Endothelial cell of umbilical vein (primary cell): ENCODE results near the gene CIPC. TPM values are rescaled to one million over a fixed set of nuclear protein-coding genes. Genes with fewer than 3 reads are reported as not detected.

Experiments used
- BruUV-seq: library from RNA; stranded (reverse); fragments of 400-500 nt; replicated peaks from 2 replicates; lab custom pipeline; 2021; lab: Mats Ljungman, UMichigan
- CTCF ChIA-PET: fragments of 300-600, 350-600 bp; sonication (Branson Sonifier 250); formaldehyde crosslinking; loops from one replicate; lab custom pipeline; 2021; ENCODE audit warnings: antibody characterized with exemption, inconsistent platforms; lab: Charles Lee
- POLR2A ChIA-PET: fragments of 300-600, 350-600 bp; sonication (Branson Sonifier 250); formaldehyde crosslinking; loops from one replicate; lab custom pipeline; 2021; ENCODE audit warnings: antibody characterized with exemption, inconsistent platforms; lab: Charles Lee
- DNase-seq: peaks from one replicate; pipeline ENCODE4 v3.0.0-alpha.2; 2011; ENCODE audit warnings: low read depth, low spot score
- FAIRE-seq: peaks from 2 replicates; lab custom pipeline; 2011; peaks lifted over from hg19 to GRCh38; lab: Jason Lieb, UNC
- H2AFZ ChIP-seq: 2 replicates; pipeline ENCODE4 v1.6.0; 2012; ENCODE audit warnings: low read depth, low read length, control low read depth, inconsistent platforms
- H3K27ac ChIP-seq: 2 replicates; pipeline ENCODE4 v1.5.1; 2011; ENCODE audit warnings: low read depth, mild to moderate bottlenecking, control low read depth, low read length, moderate library complexity; ENCODE audit not compliant: insufficient read depth
- H3K27me3 ChIP-seq, 2 experiments: 2 replicates each; pipeline versions ENCODE4 v1.6.0 to v1.6.1; 2011; ENCODE audit warnings: low read length in 2 of 2, mixed read lengths in 1 of 2; ENCODE audit not compliant: control insufficient read depth in 2 of 2, insufficient read depth in 2 of 2
- H3K36me3 ChIP-seq, 2 experiments: 2 replicates in 1 of 2; 3 replicates in 1 of 2; pipeline ENCODE4 v1.5.1; 2011; ENCODE audit warnings: low read length in 2 of 2, mild to moderate bottlenecking in 1 of 2, moderate library complexity in 1 of 2; ENCODE audit not compliant: control insufficient read depth in 2 of 2, insufficient read depth in 2 of 2; ENCODE audit errors: extremely low read depth in 1 of 2
- H3K4me1 ChIP-seq: 3 replicates; pipeline ENCODE4 v1.5.1; 2011; ENCODE audit warnings: mild to moderate bottlenecking, low read length; ENCODE audit not compliant: control insufficient read depth, insufficient read depth; ENCODE audit errors: extremely low read depth
- H3K4me2 ChIP-seq: 2 replicates; pipeline ENCODE4 v1.6.1; 2011; ENCODE audit warnings: low read length, control low read depth, mixed read lengths; ENCODE audit not compliant: insufficient read depth
- H3K4me3 ChIP-seq, 3 experiments: fragments of 200-600 bp in 1 of 3; sonication (generic), shearing (Covaris generic) in 1 of 3; replicated peaks in 1 of 3; 2 replicates each; pipeline ENCODE4 v1.5.1; 2011 to 2016; ENCODE audit warnings: control low read depth in 3 of 3, low read length in 3 of 3, mild to moderate bottlenecking in 2 of 3, inconsistent platforms in 1 of 3, low read depth in 1 of 3, moderate library complexity in 1 of 3; ENCODE audit not compliant: insufficient read depth in 1 of 3
- H3K79me2 ChIP-seq: 2 replicates; pipeline ENCODE4 v1.6.0; 2012; ENCODE audit warnings: low read length, inconsistent platforms; ENCODE audit not compliant: control insufficient read depth, insufficient read depth
- H3K9ac ChIP-seq: replicated peaks from 2 replicates; pipeline ENCODE3; 2011; ENCODE audit warnings: low read length, control low read depth; ENCODE audit not compliant: insufficient read depth; ENCODE audit errors: extremely low read depth
- H3K9me1 ChIP-seq: replicated peaks from 3 replicates; pipeline ENCODE4 v1.6.0; 2011; ENCODE audit warnings: mild to moderate bottlenecking, low read length; ENCODE audit not compliant: control insufficient read depth, insufficient read depth; ENCODE audit errors: extremely low read depth
- H3K9me3 ChIP-seq: replicated peaks from 2 replicates; pipeline ENCODE4 v1.5.1; 2012; ENCODE audit warnings: low read length, inconsistent platforms; ENCODE audit not compliant: control insufficient read depth, insufficient read depth
- H4K20me1 ChIP-seq: replicated peaks from 2 replicates; pipeline ENCODE3; 2011; ENCODE audit warnings: mild to moderate bottlenecking, low read length; ENCODE audit not compliant: control insufficient read depth, insufficient read depth; ENCODE audit errors: extremely low read depth
- CTCF ChIP-seq, 2 donors: IDR thresholded peaks; 1 replicate in 1 of 2; 2 replicates in 1 of 2; pipeline ENCODE4 v1.5.1; 2011; ENCODE audit warnings: low read length in 2 of 2, mild to moderate bottlenecking in 2 of 2, moderate library complexity in 2 of 2, control low read depth in 1 of 2, inconsistent platforms in 1 of 2, low read depth in 1 of 2; ENCODE audit not compliant: insufficient read depth in 1 of 2; ENCODE audit errors: extremely low read depth in 1 of 2
- EZH2 ChIP-seq: IDR thresholded peaks from 2 replicates; pipeline ENCODE4 v1.6.1; 2012; ENCODE audit warnings: borderline replicate concordance, low read depth, mild to moderate bottlenecking, moderate library complexity, low read length, inconsistent platforms; ENCODE audit not compliant: severe bottlenecking
- FOS ChIP-seq: IDR thresholded peaks from 2 replicates; pipeline ENCODE4 v1.6.1; 2011; ENCODE audit warnings: mild to moderate bottlenecking, low read length, moderate library complexity, borderline replicate concordance; ENCODE audit not compliant: insufficient read depth
- GATA2 ChIP-seq: IDR thresholded peaks from 2 replicates; pipeline ENCODE4 v1.7.0; 2011; ENCODE audit warnings: low read depth, mild to moderate bottlenecking, moderate library complexity, mixed read lengths, low read length; ENCODE audit not compliant: insufficient read length, insufficient read depth
- JUN ChIP-seq: IDR thresholded peaks from 2 replicates; pipeline ENCODE4 v1.6.1; 2011; ENCODE audit warnings: borderline replicate concordance, low read depth; ENCODE audit not compliant: insufficient read length, insufficient read depth
- MYC ChIP-seq: IDR thresholded peaks from one replicate; pipeline ENCODE4 v1.6.1; 2011; ENCODE audit warnings: mild to moderate bottlenecking, low read depth, low read length
- POLR2A ChIP-seq: IDR thresholded peaks from 2 replicates; pipeline ENCODE4 v1.6.1; 2012; ENCODE audit warnings: low read depth, mild to moderate bottlenecking, control low read depth, low read length
- POLR2AphosphoS5 ChIP-seq: IDR thresholded peaks from 2 replicates; pipeline ENCODE4 v1.6.1; 2012; ENCODE audit warnings: low read depth, mild to moderate bottlenecking, control low read depth, low read length, moderate library complexity; ENCODE audit not compliant: insufficient read depth
- dilution Hi-C: fragments of 300-500 bp; cut with MboI; formaldehyde crosslinking; loops from one replicate; pipeline ENCODE4 v1.15.0; 2019; ENCODE audit warnings: low sequenced_read_pairs; ENCODE audit not compliant: extremely low pct_ligation_motif_present
- intact Hi-C: fragments of 100-400 bp; cut with micrococcal nuclease; formaldehyde crosslinking; loops from one replicate; pipeline ENCODE4 v1.10.0; 2022
- polyA plus RNA-seq, 4 experiments: library from polyadenylated mRNA; depleted of rRNA in 3 of 4; stranded (reverse) in 3 of 4; unstranded in 1 of 4; fragments of >200 nt; gene quantifications; 2 replicates each; pipeline versions ENCODE4 v1.2.1 to v1.2.3, GENCODE V29; 2011 to 2012; ENCODE audit warnings: missing spikeins in 1 of 4
- total RNA-seq: library from RNA; stranded (reverse); gene quantifications from 2 replicates; pipeline ENCODE4 v1.2.3, GENCODE V29; 2021
- TF ChIP-seq, protein P1 (sequence below): IDR thresholded peaks from 2 replicates; pipeline ENCODE4 v1.6.1; 2011; ENCODE audit not compliant: insufficient read depth, insufficient read length

The CIPC gene
- total and polyA plus RNA-seq, 2 donors (not counting 3 experiments of a cell fraction or from before 2014, with no cell fraction given): 8.8 to 17.4 TPM

DNA sequence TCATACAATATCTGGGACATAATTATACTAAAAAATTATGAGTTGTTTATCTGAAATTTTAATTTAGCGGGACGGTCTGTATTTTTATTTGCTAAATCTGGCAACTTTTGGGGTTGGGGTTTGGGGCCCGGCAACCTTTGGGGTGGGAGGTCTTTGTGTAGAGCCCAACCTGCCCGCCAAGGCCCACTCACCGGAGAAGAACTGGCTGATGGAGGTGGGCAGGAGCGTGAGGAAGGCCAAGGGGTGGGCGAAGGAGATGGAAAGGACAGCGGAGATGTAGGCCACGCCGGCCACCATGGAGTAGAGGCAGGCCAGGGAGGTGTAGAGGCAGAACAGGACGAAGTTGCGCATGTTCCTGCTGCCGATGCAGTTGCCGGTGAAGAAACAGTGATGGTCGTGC lies 41.0 kb downstream of the CIPC start:
- Histone ChIP-seq H2AFZ (no peak overlapping the region), H3K9ac (no peak overlapping the region), H3K27me3 (peaks cover 44 to 47% of the 10 kb centered on the region in 2 experiments), H3K9me1 (no peaks in the 10 kb centered on the region), H3K4me3 (no peak overlapping the region), H3K9me3 (no peaks in the 10 kb centered on the region), H4K20me1 (no peaks in the 10 kb centered on the region), H3K27ac (no peak overlapping the region), H3K4me1 (peaks cover 13% of the 10 kb centered on the region), H3K79me2 (no peaks in the 10 kb centered on the region), H3K36me3 (no peaks in the 10 kb centered on the region), H3K4me2 (no peak overlapping the region)
- TF ChIP-seq MYC (no peak), GATA2 (no peak), CTCF (IDR thresholded peaks at IDR 0.05; ENCODE audit: extremely low read depth in 1 of 2, insufficient read depth in 1 of 2, low read depth in 1 of 2, low read length in 2 of 2) (no peak), JUN (no peak), POLR2A (no peak), POLR2AphosphoS5 (no peak), EZH2 (no peak), FOS (no peak)
- TF ChIP-seq, protein P1, sequence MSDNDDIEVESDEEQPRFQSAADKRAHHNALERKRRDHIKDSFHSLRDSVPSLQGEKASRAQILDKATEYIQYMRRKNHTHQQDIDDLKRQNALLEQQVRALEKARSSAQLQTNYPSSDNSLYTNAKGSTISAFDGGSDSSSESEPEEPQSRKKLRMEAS: no peak
- dilution Hi-C loops: no loop called here
- BruUV-seq: no TSS peak
- no peak for DNase-seq
- intact Hi-C loops: loop anchor here (1.0 kb wide), 1 partner anchor 177 kb away; no protein-coding TSS in a partner anchor
- ChIA-PET CTCF (interaction anchor here (1.8 to 6.0 kb wide), 2 partner anchors 13 to 177 kb away, joined by 9 to 48 read pairs; no protein-coding TSS in a partner anchor), POLR2A (no interaction called here)
- no peak for FAIRE-seq
